Measurements from ENCODE around the gene UGP2.
"Not testable (repeated sequence)": the region's sequence is repeated elsewhere in the genome, so short reads cannot be mapped to it uniquely, and the experiment has no call there.

UGP2 gene

GRCh38 chr2:63840081-63840784, 1.5 kb upstream of the UGP2 start:
- no peak for DNase-seq (ENCODE audit: low read depth)

DNA sequence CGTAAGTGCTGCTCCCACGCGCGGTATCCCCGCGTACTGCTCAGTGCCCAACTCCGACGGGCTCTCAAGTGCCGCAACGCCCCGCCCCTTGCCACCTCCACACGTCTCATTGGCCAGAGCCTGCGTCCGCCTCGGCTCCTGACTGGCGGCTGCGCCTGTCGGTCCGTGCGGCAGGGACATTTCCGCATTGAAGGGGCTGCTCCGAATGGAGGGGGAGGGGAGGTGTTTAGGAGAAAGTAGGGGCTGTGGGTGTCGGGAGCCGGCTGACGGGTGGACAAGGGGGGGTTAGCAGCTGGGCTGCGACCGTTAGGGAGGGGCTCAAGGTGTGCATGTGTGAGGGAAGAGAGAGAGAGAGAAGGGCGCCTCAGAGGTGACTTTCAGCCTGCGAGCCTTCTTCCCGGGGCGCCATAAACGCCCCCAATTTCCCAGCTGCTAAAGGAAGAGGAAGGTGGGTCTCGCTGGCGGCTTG, 877 bp upstream of the UGP2 start:
- DNase-seq (ENCODE audit: low read depth), result peak; percentile 95

GRCh38 chr2:63842149-63843061, 709 bp downstream of the UGP2 start:
- no peak for DNase-seq (ENCODE audit: low read depth)

DNA sequence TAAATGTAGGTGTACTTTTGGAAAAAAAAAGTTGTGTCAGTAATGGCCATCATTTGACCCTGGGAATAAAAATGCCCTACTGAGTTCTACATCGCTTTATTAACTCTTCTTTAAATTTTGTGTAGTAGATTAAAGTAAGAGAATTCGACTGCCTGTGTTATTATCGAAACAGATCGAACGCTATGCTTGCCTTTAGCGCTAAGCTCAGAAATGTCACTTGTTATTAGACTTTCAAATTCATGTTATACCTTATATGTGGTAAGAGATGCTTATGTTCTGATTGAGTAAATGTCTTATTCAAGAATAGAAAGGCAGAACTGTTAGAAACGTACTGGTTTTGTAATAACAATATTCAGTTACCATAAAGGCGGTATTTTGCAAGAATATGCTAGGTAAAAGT, 1.4 kb downstream of the UGP2 start:
- no peak for DNase-seq (ENCODE audit: low read depth)

DNA sequence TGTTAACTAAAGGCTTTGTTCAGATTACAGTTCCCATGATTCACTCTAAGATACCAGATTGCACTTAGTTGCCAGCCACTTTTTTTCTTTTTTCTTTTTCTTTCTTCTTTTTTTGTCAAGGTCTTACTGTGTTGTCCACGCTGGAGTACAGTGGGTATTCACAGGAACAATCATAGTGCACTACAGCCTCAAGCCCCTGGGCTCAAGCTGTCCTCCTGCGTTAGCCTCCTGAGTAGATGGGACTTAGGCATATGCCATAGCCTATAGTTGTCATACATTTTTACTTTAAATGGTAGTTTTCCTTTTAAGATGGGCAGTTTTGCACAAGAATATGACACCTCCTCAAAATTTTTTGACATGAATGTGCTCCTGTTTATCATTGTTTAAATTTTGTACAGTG, 2.1 kb downstream of the UGP2 start:
- DNase-seq (ENCODE audit: low read depth), result no peak

- DNase-seq (ENCODE audit: low read depth), result no peak
These were observed 2.9 kb downstream of the UGP2 start for GRCh38 chr2:63844616-63845015.

DNA sequence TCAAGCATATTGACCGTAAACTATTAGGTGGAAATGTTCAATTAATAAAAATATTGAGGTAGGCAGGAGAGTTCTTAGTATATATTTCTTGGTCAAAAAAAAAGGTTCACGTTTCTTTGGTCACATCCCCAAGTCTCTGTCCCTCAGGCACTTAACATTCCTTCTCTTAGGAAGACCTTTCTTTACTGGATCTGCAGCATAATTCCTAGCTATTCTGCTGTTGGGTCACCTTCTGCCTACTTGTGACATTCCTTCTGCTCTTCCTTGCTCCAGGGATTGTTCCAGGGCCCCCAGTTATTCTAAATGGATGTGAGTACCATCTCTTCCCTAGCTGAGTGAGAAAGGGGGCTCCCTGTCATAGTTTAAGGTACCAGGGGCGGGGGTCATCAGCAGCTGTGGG, 4.2 kb downstream of the UGP2 start:
- DNase-seq (ENCODE audit: low read depth), result no peak

- no peak for DNase-seq (ENCODE audit: low read depth)
These were observed 4.8 kb downstream of the UGP2 start for GRCh38 chr2:63846487-63846886.

DNA sequence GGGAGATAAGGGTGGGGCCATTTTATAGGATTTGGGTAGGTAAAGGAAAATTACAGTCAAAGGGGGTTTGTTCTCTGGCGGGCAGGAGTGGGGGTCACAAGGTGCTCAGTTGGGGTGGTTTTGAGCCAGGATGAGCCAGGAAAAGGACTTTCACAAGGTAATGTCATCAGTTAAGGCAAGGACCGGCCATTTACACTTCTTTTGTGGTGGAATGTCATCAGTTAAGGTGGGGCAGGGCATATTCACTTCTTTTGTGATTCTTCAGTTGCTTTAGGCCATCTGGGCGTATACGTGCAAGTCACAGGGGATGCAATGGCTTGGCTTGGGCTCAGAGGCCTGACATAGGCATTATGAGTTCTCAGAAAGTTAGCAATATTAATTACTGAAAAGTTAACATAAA, 5.9 kb downstream of the UGP2 start:
- DNase-seq (ENCODE audit: low read depth), result not testable (repeated sequence)

GRCh38 chr2:63849381-63850203, 7.9 kb downstream of the UGP2 start:
- DNase-seq (ENCODE audit: low read depth), result no peak

DNA sequence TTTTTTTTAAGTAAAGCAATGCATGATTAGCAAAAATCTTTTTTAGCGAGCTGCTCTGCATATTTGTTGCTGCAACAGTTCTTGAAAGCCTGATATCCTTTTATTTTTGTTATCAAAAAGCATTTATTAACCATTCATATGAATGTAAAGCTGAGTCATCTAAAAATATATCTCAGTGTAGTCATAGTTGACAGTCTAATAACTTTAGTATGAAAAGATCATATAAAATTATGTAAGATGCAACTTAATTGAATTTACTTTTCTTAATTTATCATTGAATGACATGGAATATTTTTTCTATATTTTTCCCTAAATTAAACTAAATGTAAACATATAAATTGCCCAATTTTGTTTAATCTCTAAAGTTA, 8.5 kb downstream of the UGP2 start:
- DNase-seq (ENCODE audit: low read depth), result no peak

GRCh38 chr2:63850649-63851048, 9.0 kb downstream of the UGP2 start:
- no peak for DNase-seq (ENCODE audit: low read depth)

- no peak for DNase-seq (ENCODE audit: low read depth)
These were observed 10.1 kb downstream of the UGP2 start for GRCh38 chr2:63851691-63852311.

DNA sequence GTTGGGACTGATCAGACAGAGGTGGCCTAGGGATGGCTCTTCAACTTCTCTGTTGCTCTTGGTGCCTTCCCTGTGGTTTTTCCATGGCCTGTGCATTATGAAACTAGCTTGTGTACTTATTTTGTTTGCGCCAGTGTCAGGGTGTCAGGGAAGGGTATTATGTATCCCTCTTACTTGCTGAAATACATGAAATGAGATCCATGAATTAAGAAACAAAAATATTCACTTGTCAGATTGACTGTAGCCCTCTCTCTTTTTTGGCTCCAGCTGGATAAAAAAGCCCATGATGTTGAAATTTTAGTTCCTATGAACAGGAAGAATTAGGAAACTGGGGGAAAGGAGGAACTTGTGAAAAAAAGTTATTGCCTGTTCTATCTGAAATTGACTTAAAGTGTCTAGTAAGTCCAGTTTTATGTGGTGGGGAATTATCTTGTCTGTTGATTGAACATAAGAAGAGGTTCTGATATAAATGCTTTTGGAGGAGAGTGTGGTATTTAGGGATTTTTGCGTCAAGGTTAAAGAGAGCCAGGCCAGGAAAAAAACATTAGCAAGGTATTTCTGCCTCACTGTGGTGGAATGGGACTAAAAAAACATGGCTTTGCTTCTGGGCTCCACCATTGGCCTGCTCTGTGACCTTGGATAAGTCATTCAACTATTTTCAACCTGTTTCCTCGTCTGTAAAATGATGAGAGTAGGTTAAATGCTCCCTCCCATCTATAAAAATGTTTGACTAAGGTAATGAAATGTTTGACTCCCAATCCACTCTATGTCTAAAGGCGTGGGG, 12.0 kb downstream of the UGP2 start:
- no peak for DNase-seq (ENCODE audit: low read depth)

DNA sequence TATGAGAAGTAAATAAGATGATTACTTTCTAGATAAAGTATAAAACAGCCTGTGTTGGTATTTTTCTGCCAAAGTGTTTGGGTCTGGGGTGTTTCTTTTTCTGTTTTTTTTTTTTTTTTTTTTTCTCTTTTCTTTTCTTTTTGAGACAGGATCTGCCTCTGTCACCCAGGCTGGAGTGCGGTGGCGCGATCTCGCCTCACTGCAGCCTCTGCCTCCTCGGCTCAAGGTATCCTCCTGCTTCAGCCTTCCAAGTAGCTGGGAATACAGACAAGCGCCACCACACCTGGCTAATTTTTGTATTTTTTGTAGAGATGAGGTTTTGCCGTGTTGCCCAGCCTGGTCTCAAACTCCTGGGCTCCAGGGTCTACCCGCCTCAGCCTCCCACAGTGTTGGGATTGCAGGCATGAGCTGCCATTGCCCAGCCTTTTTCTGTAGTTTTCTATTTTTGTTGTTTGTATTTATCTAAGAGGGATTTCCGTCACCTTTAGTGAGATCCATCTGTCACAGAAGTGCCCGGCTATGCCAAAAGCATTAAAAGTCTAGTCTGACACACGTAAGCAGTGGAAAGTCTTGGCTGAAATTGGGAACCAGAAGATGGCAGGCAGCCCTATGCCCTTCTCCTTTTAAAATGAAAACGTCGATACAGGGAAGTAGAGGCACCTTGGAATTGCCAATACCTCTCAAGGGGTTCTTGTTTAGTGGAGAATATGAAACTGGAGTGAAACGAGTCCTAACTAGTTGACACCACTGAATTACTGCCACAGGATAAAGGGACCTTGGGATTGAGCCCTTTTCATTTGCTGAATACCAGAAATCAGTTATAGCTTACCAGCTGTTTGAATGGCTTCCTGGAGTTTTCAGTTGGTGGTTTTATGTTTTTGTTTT, 14.0 kb downstream of the UGP2 start:
- DNase-seq (ENCODE audit: low read depth), result no peak

- DNase-seq (ENCODE audit: low read depth), result no peak
These were observed 14.6 kb downstream of the UGP2 start for GRCh38 chr2:63856303-63856603.

DNA sequence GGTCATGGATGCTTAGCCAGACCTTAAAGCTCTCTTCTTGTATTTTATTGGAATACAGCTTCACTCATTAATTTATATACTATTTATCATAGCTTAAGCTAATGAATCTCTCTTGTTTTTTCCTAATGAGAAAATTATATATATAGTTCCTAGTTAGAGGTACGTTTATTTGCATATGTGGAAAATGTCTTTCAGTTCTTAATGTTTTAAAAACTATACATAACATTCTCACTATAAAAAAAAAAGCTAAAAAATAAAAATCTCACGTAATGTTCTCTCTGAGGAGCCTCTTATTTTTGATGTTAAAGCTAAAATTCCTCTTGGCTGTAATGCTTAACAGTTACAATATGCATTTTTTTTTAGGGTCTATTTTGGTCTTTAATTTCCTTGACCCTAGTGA, 16.6 kb downstream of the UGP2 start:
- DNase-seq (ENCODE audit: low read depth), result no peak

DNA sequence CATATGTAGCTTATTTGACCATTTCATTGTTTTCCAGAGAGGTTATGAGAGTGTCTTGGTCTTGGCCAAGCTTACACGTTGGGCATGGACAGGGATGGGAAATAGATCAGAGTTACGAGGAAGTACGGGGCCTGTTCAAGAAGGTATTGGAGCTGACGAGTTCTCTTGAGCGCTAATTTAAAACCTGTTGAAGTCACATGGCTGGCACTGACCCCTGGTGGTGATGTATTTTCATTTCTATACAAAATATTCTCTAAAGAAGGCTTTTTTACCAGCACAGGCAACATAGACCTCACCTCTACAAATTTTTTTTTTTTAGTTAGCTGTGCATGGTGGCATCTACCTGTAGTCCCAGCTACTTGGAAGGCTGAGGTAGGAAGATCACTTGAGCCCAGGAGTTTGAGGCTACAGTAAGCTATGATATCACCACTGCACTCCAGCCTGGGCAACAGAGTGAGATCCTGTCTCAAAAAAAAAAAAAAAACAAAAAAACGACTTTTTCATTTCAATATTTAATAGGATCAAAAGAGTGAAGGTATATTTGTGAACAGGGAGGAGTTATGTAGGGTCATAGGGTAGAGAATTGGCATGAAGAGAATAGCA, 19.6 kb downstream of the UGP2 start:
- no peak for DNase-seq (ENCODE audit: low read depth)

- DNase-seq (ENCODE audit: low read depth), result no peak
These were observed 21.1 kb downstream of the UGP2 start for GRCh38 chr2:63862806-63863205.

- DNase-seq (ENCODE audit: low read depth), result no peak
These were observed 22.0 kb downstream of the UGP2 start for GRCh38 chr2:63863707-63864106.
